Right forelimb (tissue), 1 donor: ENCODE measurements around the gene NUMBL.
"Not testable (repeated sequence)": the region's sequence is repeated elsewhere in the genome, so short reads cannot be mapped to it uniquely, and the experiment has no call there.

Source experiments
- DNase-seq: peaks from one replicate; pipeline ENCODE4 v3.0.0-alpha.2; 2018

The NUMBL gene

DNA sequence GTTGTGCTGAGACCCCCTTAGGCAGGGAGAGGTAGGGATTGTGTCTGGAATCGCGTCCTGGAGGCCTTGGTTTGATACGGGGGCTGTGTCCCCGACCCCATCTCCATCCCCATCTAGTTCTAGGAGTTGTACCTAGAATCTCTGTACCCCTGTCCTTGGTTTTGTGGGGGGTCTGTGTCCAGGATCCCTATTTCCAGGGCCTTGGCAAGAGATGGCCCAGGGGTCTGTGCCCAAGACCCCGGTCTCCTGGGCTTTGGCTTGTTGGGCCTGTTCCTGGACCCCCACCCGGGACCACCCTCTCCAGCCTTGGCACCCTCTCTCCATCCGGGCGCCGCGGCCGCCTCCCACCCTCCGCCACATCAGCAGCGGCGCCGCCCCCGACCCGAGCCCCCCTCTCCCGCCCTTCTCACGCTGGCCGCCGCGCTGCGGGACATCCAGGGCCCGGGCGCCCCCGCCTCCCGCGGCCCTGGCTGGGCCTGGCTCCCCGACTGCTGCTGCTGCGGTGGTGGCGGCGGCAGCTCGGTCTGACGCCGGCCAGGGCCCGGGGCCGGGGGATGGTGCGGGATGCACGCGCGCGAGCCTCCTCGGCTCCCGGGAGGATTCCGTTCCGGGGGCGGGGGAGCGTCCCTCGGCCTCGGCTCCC is at the start of gene NUMBL:
Gene NUMBL (minus strand): TSS at position 602 of the 643 bp plus-strand sequence. CDS start 168 bp downstream, at position 434.
- DNase-seq, result no peak

DNA sequence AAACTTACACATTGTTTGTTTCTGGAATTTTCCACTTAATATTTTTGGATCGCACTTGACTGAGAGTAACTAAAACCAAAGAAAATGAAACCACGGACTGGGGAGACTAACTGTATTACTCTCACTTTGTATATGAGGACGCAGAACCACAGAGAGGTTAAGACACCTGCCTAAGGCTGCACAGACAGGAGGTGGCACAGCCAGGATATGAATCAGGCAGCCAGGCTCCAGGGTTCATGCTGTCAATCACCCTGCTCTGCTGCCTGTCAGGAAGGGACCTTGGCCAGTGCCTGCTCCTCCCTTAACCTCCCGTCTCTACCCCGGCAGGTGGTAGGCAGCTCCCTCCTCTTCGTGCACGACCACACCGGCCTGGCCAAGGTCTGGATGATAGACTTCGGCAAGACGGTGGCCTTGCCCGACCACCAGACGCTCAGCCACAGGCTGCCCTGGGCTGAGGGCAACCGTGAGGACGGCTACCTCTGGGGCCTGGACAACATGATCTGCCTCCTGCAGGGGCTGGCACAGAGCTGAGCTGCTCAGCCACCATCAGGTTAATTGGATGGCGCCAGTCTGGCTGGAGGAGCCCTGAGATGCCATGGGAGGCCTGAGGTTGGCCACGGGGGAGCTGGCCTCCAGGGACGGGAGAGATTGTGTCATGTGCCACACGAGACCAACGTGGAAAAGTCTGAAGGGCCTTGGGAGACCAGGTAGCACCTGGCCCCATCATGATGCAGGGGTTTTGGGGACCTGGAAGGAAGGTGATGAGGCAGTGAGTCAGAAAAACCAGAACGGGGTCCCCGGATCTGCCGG is 48.8 kb upstream of the NUMBL start:
- no peak for DNase-seq

DNA sequence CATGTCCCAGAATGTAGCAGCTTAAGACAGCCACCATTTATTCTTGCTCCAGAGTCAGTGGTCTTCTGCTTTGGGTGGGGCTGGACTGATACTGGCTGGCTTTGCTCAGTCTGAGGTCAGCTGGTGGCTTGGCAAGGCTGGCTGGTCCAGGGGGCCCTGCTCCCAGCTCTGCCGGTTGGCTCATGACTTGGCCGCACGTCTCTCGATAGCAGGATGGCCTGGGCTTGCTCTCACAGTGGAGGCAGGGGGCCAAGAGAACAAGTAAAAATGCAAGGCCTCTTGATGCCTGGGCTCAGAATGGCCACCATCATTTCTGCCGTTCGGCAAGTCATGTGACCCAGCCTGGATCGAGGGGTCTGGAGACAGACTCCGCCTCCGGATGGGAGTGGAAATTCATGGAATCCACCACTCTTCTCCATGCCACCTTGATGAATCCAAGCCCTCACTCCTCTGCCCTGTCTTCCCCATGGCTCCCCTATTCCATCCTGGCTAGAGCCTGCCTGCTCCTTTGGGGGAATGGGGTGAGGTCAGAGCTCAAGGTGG is 46.7 kb upstream of the NUMBL start:
- DNase-seq, result no peak

GRCh38 chr19:40736661-40737060 is 46.2 kb upstream of the NUMBL start:
- no peak for DNase-seq

DNA sequence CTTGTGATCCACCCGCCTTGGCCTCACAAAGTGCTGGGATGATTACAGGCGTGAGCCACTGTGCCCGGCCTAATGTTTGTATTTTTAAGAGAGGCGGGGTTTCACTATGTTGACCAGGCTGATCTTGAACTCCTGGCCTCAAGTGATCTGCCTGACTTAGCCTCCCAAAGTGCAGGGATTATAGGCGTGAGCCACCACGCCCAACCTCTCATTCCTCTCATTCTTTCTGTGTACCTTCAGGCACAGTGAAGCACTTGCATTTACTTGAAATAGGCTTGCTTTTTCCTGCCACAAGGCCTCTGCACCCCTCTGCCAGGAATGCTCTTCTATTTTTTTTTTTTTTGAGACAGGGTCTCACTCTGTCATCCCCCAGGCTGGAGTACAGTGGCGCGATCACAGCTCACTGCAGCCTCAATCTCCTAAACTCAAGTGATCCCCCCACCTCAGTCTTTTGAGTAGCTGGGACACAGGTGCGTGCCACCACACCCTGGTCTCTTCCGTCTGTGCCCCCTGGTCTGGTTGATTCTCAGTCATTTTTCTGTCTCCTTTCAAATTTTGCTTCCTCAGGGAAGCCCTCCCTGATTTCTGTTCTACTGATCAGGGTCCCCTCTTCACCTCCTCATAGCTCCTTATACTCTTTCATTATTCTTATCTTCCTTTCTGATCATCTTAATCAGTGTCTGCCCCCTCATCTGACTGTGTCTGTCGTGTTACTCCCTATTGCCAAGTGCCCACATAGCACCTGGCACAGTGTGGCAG is 44.7 kb upstream of the NUMBL start:
- no peak for DNase-seq

DNA sequence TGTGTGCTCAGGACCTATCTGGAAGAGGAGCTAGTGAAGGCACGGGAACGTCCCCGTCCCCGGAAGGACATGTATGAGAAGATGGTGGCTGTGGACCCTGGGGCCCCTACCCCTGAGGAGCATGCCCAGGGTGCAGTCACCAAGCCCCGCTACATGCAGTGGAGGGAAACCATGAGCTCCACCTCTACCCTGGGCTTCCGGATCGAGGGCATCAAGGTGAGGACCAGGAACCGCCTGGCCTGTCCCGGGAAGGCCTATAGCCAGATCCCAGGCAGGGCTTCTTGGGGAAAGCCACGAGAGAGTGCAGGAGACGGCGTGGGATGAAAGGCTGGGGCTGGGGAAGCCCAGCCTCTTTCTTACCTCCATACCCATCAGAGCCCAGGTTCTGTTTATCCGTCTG is 42.7 kb upstream of the NUMBL start:
- no peak for DNase-seq

GRCh38 chr19:40732304-40732703 is 41.9 kb upstream of the NUMBL start:
- not testable (repeated sequence) for DNase-seq

- DNase-seq, result not testable (repeated sequence)
Measured at GRCh38 chr19:40730065-40730464, 39.6 kb upstream of the NUMBL start.

DNA sequence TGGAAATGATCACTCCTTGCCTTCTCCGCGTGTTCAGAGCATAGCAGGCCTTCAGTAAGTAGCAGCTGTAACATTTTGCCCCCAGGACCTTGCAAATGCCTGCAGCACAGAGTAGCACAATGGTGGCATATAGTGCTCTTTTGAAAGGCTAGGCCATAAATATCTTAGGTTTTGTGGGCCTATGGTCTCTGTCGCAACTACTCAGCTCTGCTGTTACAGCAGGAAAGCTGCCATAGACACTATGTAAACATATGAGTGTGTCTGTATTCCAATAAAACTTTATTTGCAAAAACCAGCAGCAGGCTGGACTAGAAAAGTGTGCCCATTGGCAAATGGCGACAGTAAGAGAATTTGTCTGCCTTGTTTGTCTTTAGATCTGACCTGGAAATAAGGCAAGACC is 35.8 kb upstream of the NUMBL start:
- DNase-seq, result no peak

DNA sequence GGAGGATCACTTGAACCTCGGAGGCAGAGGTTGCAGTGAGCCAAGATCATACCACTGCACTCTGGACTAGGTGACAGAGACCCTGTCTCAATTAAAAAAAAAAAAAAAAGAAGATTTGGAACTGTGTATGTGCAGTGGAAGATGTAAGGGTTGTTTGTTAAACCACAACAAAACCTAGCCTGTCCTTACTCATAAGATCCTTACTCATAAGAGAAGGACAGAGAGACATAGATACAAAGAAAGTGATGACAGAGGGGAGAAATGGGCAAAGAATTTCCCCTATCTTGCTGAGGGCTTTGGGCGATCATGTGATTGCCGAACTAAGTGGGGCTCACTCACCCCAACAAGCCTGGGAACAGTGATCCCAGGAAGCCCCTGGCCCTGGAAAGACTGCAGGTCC is 34.4 kb upstream of the NUMBL start:
- DNase-seq, result no peak

DNA sequence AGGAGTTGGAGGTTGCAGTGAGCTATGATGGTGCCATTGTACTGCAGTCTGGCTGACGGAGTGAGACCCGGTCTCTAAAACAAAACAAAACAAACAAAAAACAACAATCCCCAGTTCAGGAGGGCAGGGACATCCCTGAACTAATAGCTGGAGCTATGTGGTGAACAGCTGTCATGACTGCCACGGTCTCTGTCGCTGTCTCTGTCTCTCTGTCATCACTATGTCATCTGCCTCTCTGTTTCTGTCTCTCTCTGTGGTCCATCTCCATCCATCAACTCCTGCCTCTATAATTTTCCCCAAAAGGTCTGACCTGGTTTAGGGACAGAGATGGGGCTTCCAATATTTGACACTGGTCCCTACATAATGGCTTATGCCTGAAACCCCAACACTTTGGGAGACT is 33.9 kb upstream of the NUMBL start:
- DNase-seq, result no peak

GRCh38 chr19:40723661-40724254 is 33.3 kb upstream of the NUMBL start:
- no peak for DNase-seq

- DNase-seq, result no peak
Measured at GRCh38 chr19:40721936-40722661, 31.6 kb upstream of the NUMBL start.

DNA sequence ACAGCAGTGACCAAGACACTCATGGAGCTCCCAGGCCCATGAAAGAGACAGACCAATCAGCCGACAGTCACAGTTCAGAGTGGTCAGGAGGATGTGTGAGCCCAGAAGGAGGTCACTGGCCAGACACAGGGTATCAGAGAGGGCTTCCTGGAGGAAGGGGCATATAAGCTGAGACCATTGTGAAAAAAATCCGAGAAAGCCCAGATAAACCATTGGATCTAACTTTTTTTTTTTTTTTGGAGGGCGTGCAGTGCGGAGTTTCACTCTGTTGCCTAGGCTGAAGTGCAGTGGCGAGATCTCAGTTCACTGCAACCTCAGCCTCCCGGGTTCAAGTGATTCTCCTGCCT is 30.7 kb upstream of the NUMBL start:
- no peak for DNase-seq

- no peak for DNase-seq
Measured at GRCh38 chr19:40719414-40719894, 29.0 kb upstream of the NUMBL start.

GRCh38 chr19:40718774-40719391 is 28.4 kb upstream of the NUMBL start:
- no peak for DNase-seq

DNA sequence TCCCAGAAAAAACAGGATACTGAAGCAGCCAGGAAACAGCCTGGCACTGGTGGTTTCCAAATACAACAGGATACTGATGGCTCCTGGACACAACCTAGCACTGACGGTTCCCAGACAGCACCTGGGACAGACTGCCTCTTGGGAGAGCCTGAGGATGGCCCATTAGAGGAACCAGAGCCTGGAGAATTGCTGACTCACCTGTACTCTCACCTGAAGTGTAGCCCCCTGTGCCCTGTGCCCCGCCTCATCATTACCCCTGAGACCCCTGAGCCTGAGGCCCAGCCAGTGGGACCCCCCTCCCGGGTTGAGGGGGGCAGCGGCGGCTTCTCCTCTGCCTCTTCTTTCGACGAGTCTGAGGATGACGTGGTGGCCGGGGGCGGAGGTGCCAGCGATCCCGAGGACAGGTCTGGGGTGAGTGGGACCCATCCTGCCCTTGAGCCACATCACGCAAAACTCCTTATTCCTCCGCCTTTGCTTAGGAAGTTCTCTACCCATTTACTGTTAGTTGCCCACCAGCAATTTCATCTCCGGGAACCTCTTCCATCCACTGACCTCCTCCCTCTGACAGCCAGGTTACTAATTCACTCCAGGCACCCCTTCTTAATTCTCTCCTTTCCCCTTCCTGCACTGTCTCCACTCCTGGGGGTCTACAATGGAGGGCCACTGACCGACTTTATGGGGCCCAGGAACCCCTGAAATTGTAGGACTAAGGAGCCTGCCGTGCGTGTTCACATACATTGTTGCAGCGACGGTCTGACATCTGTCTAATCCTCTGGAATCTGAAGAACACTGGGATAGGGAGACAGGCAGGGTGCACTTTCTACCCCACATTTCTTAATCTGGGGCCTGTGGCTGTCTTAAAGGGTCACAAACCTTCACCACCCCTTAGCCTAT is 27.7 kb upstream of the NUMBL start:
- DNase-seq, result no peak

DNA sequence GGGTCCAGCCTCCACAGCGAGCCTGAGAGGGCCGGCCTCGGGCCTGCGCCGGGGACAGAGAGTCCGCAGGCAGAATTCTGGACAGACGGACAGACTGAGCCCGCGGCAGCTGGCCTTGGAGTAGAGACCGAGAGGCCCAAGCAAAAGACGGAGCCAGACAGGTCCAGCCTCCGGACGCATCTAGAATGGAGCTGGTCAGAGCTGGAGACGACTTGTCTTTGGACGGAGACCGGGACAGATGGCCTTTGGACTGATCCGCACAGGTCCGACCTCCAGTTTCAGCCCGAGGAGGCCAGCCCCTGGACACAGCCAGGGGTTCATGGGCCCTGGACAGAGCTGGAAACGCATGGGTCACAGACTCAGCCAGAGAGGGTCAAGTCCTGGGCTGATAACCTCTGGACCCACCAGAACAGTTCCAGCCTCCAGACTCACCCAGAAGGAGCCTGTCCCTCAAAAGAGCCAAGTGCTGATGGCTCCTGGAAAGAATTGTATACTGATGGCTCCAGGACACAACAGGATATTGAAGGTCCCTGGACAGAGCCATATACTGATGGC is 27.0 kb upstream of the NUMBL start:
- DNase-seq, result no peak

DNA sequence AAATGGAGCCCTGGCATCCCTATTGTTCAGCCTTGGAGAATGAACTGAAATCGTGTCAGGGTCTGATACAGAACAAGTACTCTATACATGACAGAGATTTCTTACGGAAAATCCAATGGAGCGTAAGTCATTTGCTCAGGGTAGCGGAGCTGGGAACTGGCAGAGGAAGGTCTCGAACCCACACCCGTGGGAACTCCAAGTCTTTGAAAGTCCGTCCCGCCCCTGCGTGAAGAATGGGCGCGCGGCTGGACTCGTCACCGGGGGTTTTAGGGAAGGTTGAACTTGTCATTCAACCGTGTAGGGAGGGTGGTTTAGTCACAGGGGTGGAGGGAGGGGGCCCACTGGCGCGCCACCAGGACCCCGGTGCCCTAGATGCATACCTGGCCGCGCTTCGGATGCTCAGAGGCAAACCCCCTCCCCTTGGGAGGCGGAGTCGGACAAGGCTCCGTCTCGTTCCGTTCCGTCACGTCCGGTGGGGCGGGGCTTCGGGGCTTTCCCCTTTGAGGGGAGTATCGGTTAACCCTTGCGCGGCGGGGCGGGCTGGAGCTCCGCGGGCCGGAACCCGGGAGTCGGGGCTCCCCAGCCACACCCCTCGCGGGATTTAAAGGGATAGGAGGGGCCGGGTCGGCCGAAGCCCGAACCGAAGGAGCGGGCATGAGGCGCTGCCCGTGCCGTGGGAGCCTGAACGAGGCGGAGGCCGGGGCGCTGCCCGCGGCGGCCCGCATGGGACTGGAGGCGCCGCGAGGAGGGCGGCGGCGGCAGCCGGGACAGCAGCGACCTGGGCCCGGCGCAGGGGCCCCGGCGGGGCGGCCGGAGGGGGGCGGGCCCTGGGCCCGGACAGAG is 26.3 kb upstream of the NUMBL start, which contains the start of the genes COQ8B and ITPKC:
Gene COQ8B (minus strand): TSS at position 405 of the 843 bp plus-strand sequence. CDS start 2,254 bp downstream, outside the sequence.
Gene ITPKC (plus strand): TSS at position 631 of the 843 bp plus-strand sequence. CDS start 24 bp downstream, at position 655.
- peak; percentile 100 for DNase-seq
